ENCODE results near the gene NRG3. TPM values are rescaled to one million over a fixed set of nuclear protein-coding genes. Genes with fewer than 3 reads are reported as not detected.

The NRG3 gene
- not detected in 2 replicates for total RNA-seq

DNA sequence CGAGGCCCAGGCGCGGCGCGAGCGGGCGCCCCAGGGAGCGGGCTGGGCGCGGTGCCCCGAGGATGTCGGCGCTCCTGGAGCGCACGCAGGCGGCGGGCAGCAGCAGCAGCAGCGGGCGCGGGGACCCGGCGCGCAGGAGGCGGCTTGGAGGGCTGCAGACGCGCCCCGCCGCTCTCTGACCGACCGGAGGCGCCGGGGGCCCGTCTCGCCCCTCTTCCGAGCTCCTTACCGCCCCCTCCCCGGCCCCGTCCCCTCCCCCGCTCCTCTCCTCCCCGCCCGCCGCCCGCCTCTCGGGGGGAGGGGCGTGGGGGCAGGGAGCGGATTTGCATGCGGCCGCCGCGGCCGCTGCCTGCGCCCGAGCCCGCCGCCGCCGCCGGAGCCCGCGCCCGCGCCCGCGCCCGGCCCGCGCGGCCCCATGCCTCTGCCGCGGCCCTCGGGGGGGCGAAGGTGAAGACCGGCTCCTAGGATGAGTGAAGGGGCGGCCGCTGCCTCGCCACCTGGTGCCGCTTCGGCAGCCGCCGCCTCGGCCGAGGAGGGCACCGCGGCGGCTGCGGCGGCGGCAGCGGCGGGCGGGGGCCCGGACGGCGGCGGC, at the start of gene NRG3:
Gene NRG3 (plus strand): TSS at position 320 of the 592 bp plus-strand sequence.

